Memory B cell (primary cell): ENCODE data around the gene SLC46A1.

Source experiments
- ATAC-seq: fragments of 150-1000 bp; cut with Tn5 transposase; 2 replicates; pipeline ENCODE4 v1.10.0; 2021; ENCODE audit warnings: low read depth, mild to moderate bottlenecking, moderate library complexity
- DNase-seq, 2 donors: peaks; one replicate each; pipeline ENCODE4 v3.0.0; 2022; ENCODE audit warnings: low spot score in 2 of 2
- H3K27ac Mint-ChIP-seq: one replicate; pipeline ENCODE4 v1.8.0; 2022; ENCODE audit warnings: mild to moderate bottlenecking, moderate library complexity, mixed read lengths
- H3K27me3 Mint-ChIP-seq: one replicate; pipeline ENCODE4 v1.8.0; 2022; ENCODE audit warnings: mixed read lengths
- H3K36me3 Mint-ChIP-seq: one replicate; pipeline ENCODE4 v1.8.0; 2022; ENCODE audit warnings: mild to moderate bottlenecking, mixed read lengths
- H3K4me1 Mint-ChIP-seq: one replicate; pipeline ENCODE4 v1.8.0; 2022; ENCODE audit warnings: mixed read lengths
- H3K4me3 Mint-ChIP-seq: one replicate; pipeline ENCODE4 v1.8.0; 2022; ENCODE audit warnings: mild to moderate bottlenecking, moderate library complexity, mixed read lengths
- H3K9me3 Mint-ChIP-seq: one replicate; pipeline ENCODE4 v1.8.0; 2022; ENCODE audit warnings: mixed read lengths

Gene SLC46A1

GRCh38 chr17:28367641-28368305 lies 38.2 kb downstream of the SLC46A1 start:
- Mint-ChIP-seq H3K27ac (no peak overlapping the region), H3K27me3 (no peaks in the 10 kb centered on the region), H3K4me3 (no peak overlapping the region), H3K36me3 (peaks cover 5% of the 10 kb centered on the region), H3K4me1 (peaks cover 19% of the 10 kb centered on the region), H3K9me3 (no peaks in the 10 kb centered on the region)
- ATAC-seq: no peak
- no peak for DNase-seq

GRCh38 chr17:28366605-28367004 lies 39.4 kb downstream of the SLC46A1 start:
- peak overlapping the region; percentile 35 for H3K27ac Mint-ChIP-seq
- H3K27me3 Mint-ChIP-seq: no peaks in the 10 kb centered on the region
- H3K36me3 Mint-ChIP-seq: peaks cover 10% of the 10 kb centered on the region
- peaks cover 10% of the 10 kb centered on the region for H3K4me1 Mint-ChIP-seq
- H3K4me3 Mint-ChIP-seq: no peak overlapping the region
- H3K9me3 Mint-ChIP-seq: no peaks in the 10 kb centered on the region
- DNase-seq: no peak
- no peak for ATAC-seq

GRCh38 chr17:28365487-28365886 lies 40.5 kb downstream of the SLC46A1 start:
- H3K4me3 Mint-ChIP-seq: no peak overlapping the region
- H3K36me3 Mint-ChIP-seq: peaks cover 16% of the 10 kb centered on the region

GRCh38 chr17:28364665-28365363 lies 41.2 kb downstream of the SLC46A1 start, which contains the start of gene SEBOX:
SEBOX (minus strand) TSS chr17:28365199; CDS start chr17:28365151, 48 bp downstream.
- Mint-ChIP-seq H3K27ac (no peak within 1 kb of the TSS), H3K27me3 (no peaks in the 10 kb centered on the region), H3K4me1 (no peaks in the 10 kb centered on the region), H3K36me3 (peaks cover 19% of the 10 kb centered on the region), H3K4me3 (no peak within 1 kb of the TSS), H3K9me3 (no peaks in the 10 kb centered on the region)
- ATAC-seq (no peak), DNase-seq (no peak)

More at GRCh38 chr17:28365487-28365886, 40.5 kb downstream of the SLC46A1 start:
- Mint-ChIP-seq H3K27ac (no peak overlapping the region), H3K4me1 (peaks cover 4% of the 10 kb centered on the region), H3K9me3 (no peaks in the 10 kb centered on the region), H3K27me3 (no peaks in the 10 kb centered on the region)
- no peak for DNase-seq
- no peak for ATAC-seq

GRCh38 chr17:28363776-28364650 lies 42.0 kb downstream of the SLC46A1 start:
- Mint-ChIP-seq H3K9me3 (no peaks in the 10 kb centered on the region), H3K4me3 (no peak overlapping the region), H3K27me3 (no peaks in the 10 kb centered on the region), H3K36me3 (peaks cover 19% of the 10 kb centered on the region), H3K27ac (no peak overlapping the region), H3K4me1 (no peaks in the 10 kb centered on the region)
- ATAC-seq: no peak
- no peak for DNase-seq

GRCh38 chr17:28363186-28363585 lies 42.8 kb downstream of the SLC46A1 start:
- H3K27me3 Mint-ChIP-seq: no peaks in the 10 kb centered on the region
- H3K27ac Mint-ChIP-seq: no peak overlapping the region
- peaks cover 19% of the 10 kb centered on the region for H3K36me3 Mint-ChIP-seq
- ATAC-seq (no peak), DNase-seq (no peak)
- H3K4me3 Mint-ChIP-seq: no peak overlapping the region
- H3K9me3 Mint-ChIP-seq: no peaks in the 10 kb centered on the region
- peaks cover 2% of the 10 kb centered on the region for H3K4me1 Mint-ChIP-seq

GRCh38 chr17:28357901-28358197 lies 48.2 kb downstream of the SLC46A1 start:
- H3K27ac Mint-ChIP-seq: peak overlapping the region; percentile 95
- ATAC-seq (no peak), DNase-seq (no peak)
- H3K36me3 Mint-ChIP-seq: peaks cover 19% of the 10 kb centered on the region
- H3K27me3 Mint-ChIP-seq: no peaks in the 10 kb centered on the region
- peak overlapping the region; percentile 91 for H3K4me3 Mint-ChIP-seq
- no peaks in the 10 kb centered on the region for H3K9me3 Mint-ChIP-seq
- H3K4me1 Mint-ChIP-seq: peaks cover 20% of the 10 kb centered on the region

GRCh38 chr17:28357061-28357900 lies 48.7 kb downstream of the SLC46A1 start, which contains the start of gene POLDIP2:
POLDIP2 (minus strand) TSS chr17:28357527; CDS start chr17:28357448, 79 bp downstream.
- H3K9me3 Mint-ChIP-seq: no peaks in the 10 kb centered on the region
- peaks cover 20% of the 10 kb centered on the region for H3K4me1 Mint-ChIP-seq
- H3K36me3 Mint-ChIP-seq: peaks cover 19% of the 10 kb centered on the region
- H3K27me3 Mint-ChIP-seq: no peaks in the 10 kb centered on the region
- ATAC-seq (peak; percentile 96), DNase-seq (peak; percentile 93 to 96)
- H3K27ac Mint-ChIP-seq: peak within 1 kb of the TSS; percentile 95
- H3K4me3 Mint-ChIP-seq: peak within 1 kb of the TSS; percentile 91

- no peak for ATAC-seq
- Mint-ChIP-seq H3K4me1 (no peaks in the 10 kb centered on the region), H3K36me3 (peaks cover 26% of the 10 kb centered on the region), H3K9me3 (no peaks in the 10 kb centered on the region), H3K27ac (no peak overlapping the region), H3K4me3 (no peak overlapping the region), H3K27me3 (no peaks in the 10 kb centered on the region)
- DNase-seq: no peak
Measured at GRCh38 chr17:28350271-28350670, 55.7 kb downstream of the SLC46A1 start.

GRCh38 chr17:28348979-28349378 lies 57.0 kb downstream of the SLC46A1 start:
- Mint-ChIP-seq H3K4me1 (no peaks in the 10 kb centered on the region), H3K27ac (no peak overlapping the region), H3K27me3 (no peaks in the 10 kb centered on the region), H3K4me3 (no peak overlapping the region), H3K9me3 (no peaks in the 10 kb centered on the region), H3K36me3 (peaks cover 25% of the 10 kb centered on the region)
- no peak for DNase-seq
- ATAC-seq: no peak

GRCh38 chr17:28347261-28347891 lies 58.6 kb downstream of the SLC46A1 start:
- Mint-ChIP-seq H3K27me3 (no peaks in the 10 kb centered on the region), H3K4me1 (no peaks in the 10 kb centered on the region), H3K36me3 (peaks cover 28% of the 10 kb centered on the region), H3K9me3 (no peaks in the 10 kb centered on the region), H3K4me3 (no peak overlapping the region), H3K27ac (no peak overlapping the region)
- ATAC-seq (no peak), DNase-seq (no peak)

- Mint-ChIP-seq H3K9me3 (no peaks in the 10 kb centered on the region), H3K4me3 (no peak overlapping the region), H3K36me3 (peaks cover 31% of the 10 kb centered on the region), H3K4me1 (no peaks in the 10 kb centered on the region), H3K27me3 (no peaks in the 10 kb centered on the region), H3K27ac (no peak overlapping the region)
- no peak for ATAC-seq
- DNase-seq: no peak
Measured at GRCh38 chr17:28346746-28347246, 59.2 kb downstream of the SLC46A1 start.

GRCh38 chr17:28346199-28346580 lies 59.8 kb downstream of the SLC46A1 start:
- no peak for ATAC-seq
- Mint-ChIP-seq H3K4me1 (no peaks in the 10 kb centered on the region), H3K36me3 (peaks cover 29% of the 10 kb centered on the region), H3K4me3 (no peak overlapping the region), H3K9me3 (no peaks in the 10 kb centered on the region), H3K27me3 (no peaks in the 10 kb centered on the region), H3K27ac (no peak overlapping the region)
- DNase-seq: no peak
